GM23248 (cell line): ENCODE measurements around the gene ZNF821. TPM values are rescaled to one million over a fixed set of nuclear protein-coding genes. Genes with fewer than 3 reads are reported as not detected.

Experiments
- DNase-seq: peaks from one replicate; pipeline ENCODE4 v3.0.0-alpha.2; 2015
- H2AFZ ChIP-seq: fragments of 200-600 bp; sonication (generic); 2 replicates; pipeline ENCODE4 v1.6.1; 2016; ENCODE audit warnings: antibody characterized with exemption
- H3F3A ChIP-seq: fragments of 200-600 bp; sonication (generic); 2 replicates; pipeline ENCODE4 v1.6.1; 2016; ENCODE audit warnings: mild to moderate bottlenecking, antibody characterized with exemption, mixed run types; ENCODE audit not compliant: insufficient read depth
- H3K27ac ChIP-seq: fragments of 200-600 bp; sonication (generic); 2 replicates; pipeline ENCODE4 v1.5.1; 2016; ENCODE audit warnings: mild to moderate bottlenecking
- H3K27me3 ChIP-seq: fragments of 200-600 bp; sonication (generic); replicated peaks from 2 replicates; pipeline ENCODE4 v1.6.1; 2016; ENCODE audit warnings: mild to moderate bottlenecking; ENCODE audit not compliant: insufficient read depth
- H3K36me3 ChIP-seq: fragments of 200-600 bp; sonication (generic); 2 replicates; pipeline ENCODE4 v1.6.1; 2016; ENCODE audit warnings: low read depth, mild to moderate bottlenecking
- H3K4me1 ChIP-seq: fragments of 200-600 bp; sonication (generic); 2 replicates; pipeline ENCODE4 v1.6.1; 2016; ENCODE audit warnings: mild to moderate bottlenecking; ENCODE audit not compliant: insufficient read depth
- H3K4me2 ChIP-seq: fragments of 200-600 bp; sonication (generic); one replicate; pipeline ENCODE4 v1.6.1; 2016; ENCODE audit warnings: mild to moderate bottlenecking; ENCODE audit not compliant: unreplicated experiment
- H3K4me3 ChIP-seq: fragments of 200-600 bp; sonication (generic); 2 replicates; pipeline ENCODE4 v1.5.1; 2016; ENCODE audit warnings: mild to moderate bottlenecking
- H3K79me2 ChIP-seq: fragments of 200-600 bp; sonication (generic); 2 replicates; pipeline ENCODE4 v1.6.1; 2016; ENCODE audit warnings: mild to moderate bottlenecking; ENCODE audit not compliant: insufficient read depth
- H3K9ac ChIP-seq: fragments of 200-600 bp; sonication (generic); 2 replicates; pipeline ENCODE4 v1.6.1; 2016; ENCODE audit warnings: mild to moderate bottlenecking
- H3K9me2 ChIP-seq: fragments of 200-600 bp; sonication (generic); 2 replicates; pipeline ENCODE4 v1.6.1; 2016; ENCODE audit warnings: mixed run types, mild to moderate bottlenecking, moderate library complexity; ENCODE audit not compliant: insufficient read depth
- H3K9me3 ChIP-seq: fragments of 200-600 bp; sonication (generic); one replicate; pipeline ENCODE4 v1.6.1; 2017; ENCODE audit warnings: low read depth
- H4K20me1 ChIP-seq: fragments of 200-600 bp; sonication (generic); 2 replicates; pipeline ENCODE4 v1.6.0; 2016; ENCODE audit not compliant: insufficient read depth
- EZH2 ChIP-seq: fragments of 200-600 bp; sonication (generic); IDR thresholded peaks from 2 replicates; pipeline ENCODE4 v1.6.1; 2018; ENCODE audit warnings: antibody characterized with exemption, mild to moderate bottlenecking; ENCODE audit not compliant: insufficient read depth, poor library complexity, severe bottlenecking
- EZH2phosphoT487 ChIP-seq: fragments of 200-600 bp; sonication (generic); IDR thresholded peaks from 2 replicates; pipeline ENCODE4 v1.6.1; 2018; ENCODE audit warnings: antibody characterized with exemption, moderate library complexity, mild to moderate bottlenecking, low read depth; ENCODE audit not compliant: insufficient read depth
- WGBS, 2 experiments: methylation state at CpG; one replicate each; pipeline ENCODE4 v1.1.6; 2015 to 2017; ENCODE audit warnings: low lambda C conversion rate in 2 of 2, low coverage in 1 of 2; ENCODE audit errors: missing lambda C conversion rate in 2 of 2; 5-methylcytosine and 5-hydroxymethylcytosine counted together
- in situ Hi-C: fragments of 300-500 bp; cut with MboI; formaldehyde crosslinking; loops from 2 replicates; pipeline ENCODE4 v1.15.0; 2020
- polyA plus RNA-seq: library from polyadenylated mRNA; unstranded; fragments of >200 nt; fragmentation: Nextera tagmentation; extraction: Ambion mirVana; gene quantifications from 2 replicates; pipeline ENCODE4 v1.2.1, GENCODE V29; 2016
- total RNA-seq: library from RNA; depleted of rRNA; stranded (reverse); fragments of >200 nt; shearing (Covaris generic); gene quantifications from 2 replicates; pipeline ENCODE4 v1.2.3, GENCODE V29; 2014

The ZNF821 gene
- total and polyA plus RNA-seq, 2 experiments from 2014 or later, result 6.3 to 21.4 TPM

GRCh38 chr16:71854369-71854948, 29.5 kb downstream of the ZNF821 start:
- Histone ChIP-seq H3K36me3 (peaks cover 13% of the 10 kb centered on the region; the same call in 1 of the 2 replicates), H2AFZ (no peak overlapping the region), H3K79me2 (peaks cover 78% of the 10 kb centered on the region), H3K27me3 (no peaks in the 10 kb centered on the region), H3K9me2 (no peaks in the 10 kb centered on the region), H3K4me2 (no peak overlapping the region), H3K9ac (no peak overlapping the region), H4K20me1 (no peaks in the 10 kb centered on the region), H3K27ac (no peak overlapping the region), H3K4me1 (no peaks in the 10 kb centered on the region), H3K9me3 (no peaks in the 10 kb centered on the region), H3F3A (0 out of 2 replicates have a peak, but pooled peaks cover 8% of the 10 kb centered on the region), H3K4me3 (no peak overlapping the region)
- TF ChIP-seq EZH2 (no peak), EZH2phosphoT487 (no peak)
- DNase-seq, result no peak
- in situ Hi-C loops, result no loop called here
- 97 to 98% methylated on average over 4 of the region's 4 CpGs for WGBS, 2 experiments

DNA sequence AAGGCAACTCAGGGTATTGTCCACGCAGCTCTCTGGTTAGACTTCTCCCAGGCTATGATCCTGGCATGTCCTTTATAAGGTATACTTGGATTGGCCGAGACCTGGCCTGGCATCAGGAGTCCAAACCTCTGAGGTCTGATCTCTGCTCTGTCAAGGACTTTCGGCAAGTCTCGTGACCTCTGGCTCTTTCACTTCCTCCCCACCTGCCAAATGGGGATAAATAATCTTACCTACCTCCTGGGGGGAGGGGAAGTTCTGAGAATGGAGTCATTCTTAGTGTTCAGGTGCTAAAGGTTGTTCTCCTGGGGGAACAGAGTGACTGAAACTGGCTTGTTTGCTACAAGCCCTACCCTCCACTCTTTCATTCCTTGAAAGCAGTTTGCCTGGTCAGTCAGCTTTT, 30.6 kb downstream of the ZNF821 start:
- WGBS, 2 experiments, result 95 to 100% methylated on average over 4 of the region's 4 CpGs
- H4K20me1 ChIP-seq, result no peaks in the 10 kb centered on the region
- H3K27ac ChIP-seq, result no peak overlapping the region

GRCh38 chr16:71852561-71852960, 31.4 kb downstream of the ZNF821 start:
- Histone ChIP-seq H3K4me1 (peaks cover 2% of the 10 kb centered on the region; the same call in 1 of the 2 replicates), H4K20me1 (0 out of 2 replicates have a peak, but pooled peaks cover 1% of the 10 kb centered on the region), H3K27me3 (no peaks in the 10 kb centered on the region), H3K27ac (no peak overlapping the region), H3K79me2 (peaks cover 88% of the 10 kb centered on the region), H2AFZ (no peak overlapping the region), H3K4me2 (no peak overlapping the region), H3K4me3 (no peak overlapping the region), H3K9me3 (no peaks in the 10 kb centered on the region), H3F3A (no peaks in the 10 kb centered on the region), H3K9me2 (no peaks in the 10 kb centered on the region), H3K9ac (no peak overlapping the region), H3K36me3 (peaks cover 16% of the 10 kb centered on the region; the same call in 1 of the 2 replicates)
- no peak for DNase-seq
- in situ Hi-C loops, result no loop called here
- TF ChIP-seq EZH2 (no peak), EZH2phosphoT487 (no peak)
- WGBS, 2 experiments, result 99 to 100% methylated on average over 4 of the region's 4 CpGs

More for the DNA sequence above, 30.6 kb downstream of the ZNF821 start:
- Histone ChIP-seq H3K27me3 (no peaks in the 10 kb centered on the region), H3K9ac (no peak overlapping the region), H2AFZ (no peak overlapping the region), H3K4me1 (no peaks in the 10 kb centered on the region), H3K4me2 (no peak overlapping the region), H3F3A (no peaks in the 10 kb centered on the region), H3K9me2 (no peaks in the 10 kb centered on the region), H3K36me3 (peaks cover 14% of the 10 kb centered on the region; the same call in 1 of the 2 replicates), H3K9me3 (no peaks in the 10 kb centered on the region), H3K4me3 (no peak overlapping the region), H3K79me2 (peaks cover 88% of the 10 kb centered on the region)
- TF ChIP-seq EZH2 (no peak), EZH2phosphoT487 (no peak)
- in situ Hi-C loops, result no loop called here
- no peak for DNase-seq

GRCh38 chr16:71852158-71852557, 31.8 kb downstream of the ZNF821 start:
- no peaks in the 10 kb centered on the region for H3K9me2 ChIP-seq
- no peak overlapping the region for H2AFZ ChIP-seq
- no peak overlapping the region for H3K4me2 ChIP-seq
- peaks cover 88% of the 10 kb centered on the region for H3K79me2 ChIP-seq
- TF ChIP-seq EZH2phosphoT487 (no peak), EZH2 (no peak)
- 40 to 44% methylated on average over 3 of the region's 3 CpGs for WGBS, 2 experiments
- no peak for DNase-seq
- no peaks in the 10 kb centered on the region for H3F3A ChIP-seq
- 0 out of 2 replicates have a peak, but pooled peaks cover 5% of the 10 kb centered on the region for H4K20me1 ChIP-seq
- H3K36me3 ChIP-seq, result peaks cover 16% of the 10 kb centered on the region; the same call in 1 of the 2 replicates
- H3K9me3 ChIP-seq, result no peaks in the 10 kb centered on the region
- in situ Hi-C loops, result no loop called here
- H3K27ac ChIP-seq, result no peak overlapping the region
- H3K27me3 ChIP-seq, result no peaks in the 10 kb centered on the region
- H3K4me1 ChIP-seq, result peaks cover 6% of the 10 kb centered on the region; the same call in 1 of the 2 replicates
- H3K4me3 ChIP-seq, result no peak overlapping the region
- no peak overlapping the region for H3K9ac ChIP-seq
